Astrocyte of the cerebellum (primary cell): Measurements from ENCODE around the gene GXYLT2.

Experiments
- DNase-seq: peaks from one replicate; pipeline ENCODE4 v3.0.0-alpha.2; 2011; ENCODE audit warnings: low read depth
- H3K4me3 ChIP-seq: 2 replicates; pipeline ENCODE4 v1.5.1; 2011; ENCODE audit warnings: mild to moderate bottlenecking, low read depth, low read length, moderate library complexity
- in situ Hi-C: cut with HindIII; loops from 2 replicates; pipeline ENCODE4 v1.10.0; 2017; ENCODE audit warnings: low sequenced_read_pairs
- TF ChIP-seq, protein P1 (sequence below): IDR thresholded peaks from 2 replicates; pipeline ENCODE4 v1.5.1; 2012; ENCODE audit warnings: low read length, low read depth, moderate library complexity, mild to moderate bottlenecking; ENCODE audit errors: missing control alignments

The GXYLT2 gene

DNA sequence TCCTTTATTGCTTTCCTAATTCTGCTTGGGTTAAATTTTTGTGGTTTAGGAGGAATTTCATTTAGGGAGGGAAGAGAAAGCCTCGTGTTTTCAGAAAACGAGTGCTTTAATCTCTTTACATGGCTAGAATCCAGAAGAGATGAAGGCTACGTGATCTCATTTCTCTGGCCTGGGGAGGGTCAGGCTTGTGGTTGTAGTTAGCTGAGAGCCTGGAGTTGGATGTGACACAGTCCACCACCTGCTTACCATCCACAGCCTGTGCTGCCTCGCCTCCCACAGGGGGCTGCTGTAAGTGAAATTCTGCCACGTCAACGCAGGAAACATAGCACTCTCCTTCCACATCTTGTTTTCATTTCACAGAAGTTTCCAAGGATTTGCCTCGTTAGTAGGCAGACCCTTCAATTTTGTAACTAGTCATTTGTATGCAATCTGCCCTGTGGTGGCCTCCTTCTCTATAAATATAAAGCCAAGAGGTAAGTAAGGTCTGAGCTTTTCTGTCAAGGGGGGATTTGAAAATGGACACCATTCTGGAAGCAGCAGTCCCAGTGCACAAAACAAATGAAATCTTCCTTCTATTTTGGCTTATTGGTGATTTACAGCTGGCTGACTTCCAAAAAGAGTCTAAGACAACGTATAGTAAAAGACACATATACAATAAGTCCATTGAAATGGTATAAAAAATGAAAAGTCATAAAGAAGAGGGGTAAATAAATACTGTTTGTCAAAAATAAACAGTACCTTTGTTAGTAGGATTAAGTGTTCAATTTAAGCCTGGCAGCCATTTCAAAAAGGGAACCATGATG, 3.4 kb downstream of the GXYLT2 start:
- peak overlapping the region; percentile 70 for H3K4me3 ChIP-seq
- in situ Hi-C loops, result no loop called here
- TF ChIP-seq, protein P1, sequence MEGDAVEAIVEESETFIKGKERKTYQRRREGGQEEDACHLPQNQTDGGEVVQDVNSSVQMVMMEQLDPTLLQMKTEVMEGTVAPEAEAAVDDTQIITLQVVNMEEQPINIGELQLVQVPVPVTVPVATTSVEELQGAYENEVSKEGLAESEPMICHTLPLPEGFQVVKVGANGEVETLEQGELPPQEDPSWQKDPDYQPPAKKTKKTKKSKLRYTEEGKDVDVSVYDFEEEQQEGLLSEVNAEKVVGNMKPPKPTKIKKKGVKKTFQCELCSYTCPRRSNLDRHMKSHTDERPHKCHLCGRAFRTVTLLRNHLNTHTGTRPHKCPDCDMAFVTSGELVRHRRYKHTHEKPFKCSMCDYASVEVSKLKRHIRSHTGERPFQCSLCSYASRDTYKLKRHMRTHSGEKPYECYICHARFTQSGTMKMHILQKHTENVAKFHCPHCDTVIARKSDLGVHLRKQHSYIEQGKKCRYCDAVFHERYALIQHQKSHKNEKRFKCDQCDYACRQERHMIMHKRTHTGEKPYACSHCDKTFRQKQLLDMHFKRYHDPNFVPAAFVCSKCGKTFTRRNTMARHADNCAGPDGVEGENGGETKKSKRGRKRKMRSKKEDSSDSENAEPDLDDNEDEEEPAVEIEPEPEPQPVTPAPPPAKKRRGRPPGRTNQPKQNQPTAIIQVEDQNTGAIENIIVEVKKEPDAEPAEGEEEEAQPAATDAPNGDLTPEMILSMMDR, result peak; percentile 37
- peak; percentile 99 for DNase-seq

DNA sequence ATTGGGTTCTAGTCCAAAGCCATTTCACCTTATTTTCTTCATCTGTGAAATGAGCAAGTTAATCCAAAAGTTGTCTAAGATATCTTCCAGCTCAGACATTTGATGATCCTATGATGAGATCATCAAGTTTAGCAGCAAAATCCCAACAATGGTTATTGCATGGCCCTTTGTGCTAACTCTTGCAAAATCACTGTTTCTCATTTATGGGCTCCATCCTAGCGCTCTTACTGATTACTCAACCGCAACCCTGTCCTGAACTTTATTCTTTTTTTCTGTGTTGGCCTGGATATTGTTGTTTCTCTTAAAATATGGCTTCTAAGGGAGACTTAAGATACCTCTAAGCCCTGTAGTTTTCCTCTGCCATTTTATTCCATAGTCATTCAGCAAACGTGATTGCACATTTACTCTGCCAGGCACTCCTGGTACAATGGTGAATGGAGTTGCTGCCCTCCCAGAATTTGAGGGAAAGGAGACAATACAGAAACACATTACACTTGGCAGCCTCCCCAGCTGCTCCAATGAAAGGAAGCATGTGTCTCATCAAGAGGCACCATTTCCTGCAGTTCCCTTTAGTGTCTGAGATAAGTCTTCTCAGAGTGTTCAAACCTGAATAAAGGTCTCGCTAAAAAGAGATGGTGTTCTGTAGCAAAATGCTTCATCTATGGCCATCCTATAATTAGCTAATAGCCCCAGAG, 4.4 kb downstream of the GXYLT2 start:
- TF ChIP-seq, protein P1, result no peak
- peak; percentile 72 for DNase-seq
- in situ Hi-C loops, result no loop called here
- no peak overlapping the region for H3K4me3 ChIP-seq

DNA sequence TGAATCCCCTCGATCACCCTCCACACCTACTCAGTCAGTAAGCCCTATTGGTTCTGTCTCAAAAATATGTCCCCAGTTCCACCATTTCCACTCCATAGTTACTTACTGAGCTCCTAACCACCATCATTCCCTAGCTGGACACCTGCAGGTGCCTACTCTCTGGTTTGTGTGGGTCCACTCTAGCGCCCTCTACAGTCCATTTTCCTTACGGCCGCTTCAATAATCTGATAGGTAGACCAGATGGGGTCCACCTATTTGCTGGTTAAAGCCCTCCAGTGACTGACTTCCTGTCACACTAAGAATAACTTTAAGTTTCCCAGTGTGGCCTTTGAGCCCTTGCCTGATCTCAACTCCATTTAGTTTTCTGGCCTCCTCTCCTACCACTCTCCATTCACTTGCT, 5.0 kb downstream of the GXYLT2 start:
- in situ Hi-C loops, result no loop called here
- DNase-seq, result no peak
- no peak overlapping the region for H3K4me3 ChIP-seq
- TF ChIP-seq, protein P1, result peak; percentile 41

DNA sequence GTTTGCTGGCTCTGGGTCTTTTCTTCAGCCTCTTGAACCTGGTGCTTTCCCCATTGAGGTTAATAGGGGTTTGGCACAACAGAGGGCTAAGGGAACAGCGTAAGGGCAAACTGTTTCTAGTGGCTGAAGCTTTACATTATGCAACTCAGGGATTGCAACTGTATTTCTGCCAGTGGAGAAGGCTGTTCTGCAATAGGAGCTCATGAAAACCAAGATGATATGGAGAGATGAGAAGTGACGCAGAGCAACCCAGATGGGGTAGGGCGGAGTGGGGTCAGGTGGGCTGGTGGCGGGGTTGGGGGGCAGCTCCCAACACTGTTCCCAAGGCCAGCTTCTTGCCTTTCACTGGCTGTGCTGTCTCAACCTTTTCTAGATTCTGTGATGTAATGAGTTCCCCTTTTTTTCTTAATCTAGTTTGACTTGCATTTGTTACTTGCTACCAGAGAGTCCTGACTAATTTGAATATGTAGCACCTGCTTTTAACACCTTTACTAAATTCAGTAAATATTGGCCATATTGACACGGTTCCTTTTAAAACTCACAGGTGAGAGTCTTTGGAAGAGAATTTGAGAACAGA, 7.2 kb downstream of the GXYLT2 start:
- in situ Hi-C loops, result no loop called here
- H3K4me3 ChIP-seq, result no peak overlapping the region
- DNase-seq, result no peak
- TF ChIP-seq, protein P1, result no peak

DNA sequence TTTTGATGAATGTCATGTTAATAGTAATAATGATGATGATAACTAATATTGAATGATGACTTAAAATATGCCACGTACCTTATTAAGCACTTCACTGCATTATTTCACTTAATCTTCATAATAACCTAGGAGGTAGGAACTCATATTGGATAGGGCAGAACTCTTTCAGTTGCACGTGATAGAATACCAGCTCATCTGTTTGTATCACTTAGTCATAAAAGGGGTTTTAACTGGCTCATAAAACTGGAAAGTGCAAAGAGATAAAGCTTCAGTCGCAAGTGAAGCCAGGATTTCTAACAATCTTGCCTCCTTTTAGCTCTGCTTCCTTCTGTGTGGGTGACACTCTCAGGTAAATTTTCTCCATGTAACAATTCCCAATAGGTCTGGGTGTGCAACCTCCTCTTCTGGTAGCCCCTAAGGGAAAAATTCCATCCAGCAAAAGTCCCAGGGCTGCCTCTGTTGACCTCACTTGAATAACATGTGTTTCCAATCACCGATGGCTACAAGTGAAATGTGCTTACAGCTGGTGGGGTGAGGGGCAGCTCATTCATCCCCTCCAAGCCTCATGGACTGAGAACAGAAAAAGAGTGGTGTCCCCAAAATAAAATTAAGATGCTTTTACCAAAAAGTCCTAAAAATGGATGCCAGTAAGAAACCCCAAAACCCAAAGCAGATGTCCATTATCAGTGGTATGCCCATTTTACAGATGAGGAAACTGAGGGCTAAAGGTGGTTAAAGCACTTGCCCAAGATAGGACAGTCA, 9.3 kb downstream of the GXYLT2 start:
- in situ Hi-C loops, result no loop called here
- no peak overlapping the region for H3K4me3 ChIP-seq
- TF ChIP-seq, protein P1, result no peak
- DNase-seq, result no peak

DNA sequence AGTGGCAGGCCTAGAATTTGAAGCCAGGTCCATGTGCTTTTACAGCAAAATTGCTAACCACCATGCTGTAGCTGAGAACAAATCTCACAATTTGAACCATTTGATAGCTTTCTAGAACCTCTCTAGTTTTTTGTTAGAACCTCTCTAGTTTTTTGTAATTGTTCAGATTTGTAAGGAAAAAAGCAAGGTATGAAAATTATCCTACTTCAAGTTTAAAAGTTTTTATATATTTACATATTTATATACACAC, 9.8 kb downstream of the GXYLT2 start:
- no peak overlapping the region for H3K4me3 ChIP-seq
- no peak for DNase-seq
- TF ChIP-seq, protein P1, result no peak
- in situ Hi-C loops, result no loop called here
